ENCODE results near the gene CYP2J2. TPM values are rescaled to one million over a fixed set of nuclear protein-coding genes. Genes with fewer than 3 reads are reported as not detected.
"Not testable (repeated sequence)": the region's sequence is repeated elsewhere in the genome, so short reads cannot be mapped to it uniquely, and the experiment has no call there.

Gene CYP2J2
- total and polyA plus RNA-seq, 9 donors, result 0.12 to 1.4 (median 0.29) TPM; not detected in 3

DNA sequence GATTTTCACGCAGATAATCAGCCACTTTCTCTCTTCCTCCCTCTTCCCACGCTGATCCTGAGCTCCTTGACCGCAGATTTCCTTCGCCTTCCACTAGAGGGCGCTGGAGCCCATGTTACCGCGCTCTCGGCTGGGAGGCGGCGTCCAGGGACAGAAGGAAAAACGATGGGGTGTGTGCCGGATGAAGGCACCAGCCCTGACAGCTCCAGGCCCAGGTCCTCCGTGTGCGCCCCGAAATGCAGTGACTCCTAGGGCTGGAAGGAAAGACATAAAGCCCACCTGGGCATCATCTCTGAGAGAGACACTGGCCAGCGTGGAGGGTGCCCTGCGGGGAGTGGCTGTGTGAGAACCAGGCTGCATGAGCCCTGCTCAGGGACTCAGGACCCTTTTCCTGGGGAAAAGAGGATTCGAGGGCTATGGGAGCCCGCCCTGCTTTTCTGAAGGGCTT, 44.9 kb upstream of the CYP2J2 start:
- intact Hi-C loops (cut with DNase I), result loop anchor here in 1 of 4 donors (10.0 kb wide), 1 partner anchor 1883 kb away; no protein-coding TSS in a partner anchor
- H3K4me1 ChIP-seq (ENCODE audit: insufficient read depth), result no peaks in the 10 kb centered on the region
- peak; percentile 58 to 73 (median 70) for TF ChIP-seq CTCF (IDR thresholded peaks at IDR 0.05)
- no peak for TF ChIP-seq EP300 (IDR thresholded peaks at IDR 0.05)
- TF ChIP-seq POLR2A (IDR thresholded peaks at IDR 0.05), result no peak
- no peak overlapping the region for H3K27ac ChIP-seq
- H3K4me3 ChIP-seq, result no peak overlapping the region
- no peaks in the 10 kb centered on the region for H3K9me3 ChIP-seq
- peak; percentile 42 to 76 (median 73) for DNase-seq
- H3K27me3 ChIP-seq, result no peaks in the 10 kb centered on the region
- no peaks in the 10 kb centered on the region for H3K36me3 ChIP-seq
- WGBS, 3 donors, result 10 to 12% (median 12%) methylated on average over 19 of the region's 19 CpGs

DNA sequence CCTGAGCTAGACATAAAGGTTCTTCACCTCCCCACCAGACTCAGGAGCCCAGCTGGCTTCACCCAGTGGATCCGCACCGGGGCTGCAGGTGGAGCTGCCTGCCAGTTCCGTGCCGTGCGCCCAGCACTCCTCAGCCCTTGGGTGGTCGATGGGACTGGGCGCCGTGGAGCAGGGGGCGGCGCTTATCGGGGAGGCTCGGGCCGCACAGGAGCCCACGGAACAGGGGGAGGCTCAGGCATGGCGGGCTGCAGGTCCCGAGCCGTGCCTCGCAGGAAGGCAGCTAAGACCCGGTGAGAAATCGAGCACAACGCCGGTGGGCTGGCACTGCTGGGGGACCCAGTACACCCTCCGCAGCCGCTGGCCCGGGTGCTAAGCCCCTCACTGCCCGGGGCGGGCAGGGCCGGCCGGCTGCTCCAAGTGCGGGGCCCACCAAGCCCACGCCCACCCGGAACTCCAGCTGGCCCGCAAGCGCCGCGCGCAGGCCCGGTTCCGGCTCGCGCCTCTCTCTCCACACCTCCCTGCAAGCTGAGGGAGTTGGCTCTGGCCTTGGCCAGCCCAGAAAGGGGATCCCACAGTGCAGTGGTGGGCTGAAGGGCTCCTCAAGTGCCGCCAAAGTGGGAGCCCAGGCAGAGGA, 43.1 kb upstream of the CYP2J2 start:
- H3K9me3 ChIP-seq; H3K36me3 ChIP-seq; H3K4me1 ChIP-seq (ENCODE audit: insufficient read depth); DNase-seq; H3K27ac ChIP-seq; H3K27me3 ChIP-seq; H3K4me3 ChIP-seq: not testable (repeated sequence)
- intact Hi-C loops (cut with DNase I), result loop anchor here in 1 of 4 donors (10.0 kb wide), 1 partner anchor 1885 kb away; no protein-coding TSS in a partner anchor
- WGBS, 3 donors, result 95 to 97% (median 97%) methylated on average over 37 to 42 of the region's 42 CpGs

DNA sequence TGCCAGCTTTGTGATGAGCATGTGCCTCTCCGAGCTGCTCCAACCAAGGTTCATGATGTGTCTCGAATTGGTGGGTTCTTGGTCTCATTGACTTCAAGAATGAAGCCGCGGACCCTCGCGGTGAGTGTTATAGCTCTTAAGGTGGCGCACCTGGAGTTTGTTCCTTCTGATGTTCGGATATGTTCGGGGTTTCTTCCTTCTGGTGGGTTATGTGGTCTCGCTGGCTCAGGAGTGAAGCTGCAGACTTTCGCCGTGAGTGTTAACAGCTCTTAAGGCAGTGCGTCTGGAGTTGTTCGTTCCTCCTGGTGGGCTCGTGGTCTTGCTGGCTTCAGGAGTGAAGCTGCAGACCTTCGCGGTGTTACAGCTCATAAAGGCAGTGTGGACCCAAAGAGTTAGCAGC, 42.2 kb upstream of the CYP2J2 start:
- H3K9me3 ChIP-seq; H3K4me1 ChIP-seq (ENCODE audit: insufficient read depth); H3K4me3 ChIP-seq; H3K27me3 ChIP-seq; DNase-seq; H3K36me3 ChIP-seq; intact Hi-C loops (cut with DNase I); H3K27ac ChIP-seq: not testable (repeated sequence)
- 87 to 94% (median 93%) methylated on average over 17 of the region's 17 CpGs for WGBS, 3 donors

DNA sequence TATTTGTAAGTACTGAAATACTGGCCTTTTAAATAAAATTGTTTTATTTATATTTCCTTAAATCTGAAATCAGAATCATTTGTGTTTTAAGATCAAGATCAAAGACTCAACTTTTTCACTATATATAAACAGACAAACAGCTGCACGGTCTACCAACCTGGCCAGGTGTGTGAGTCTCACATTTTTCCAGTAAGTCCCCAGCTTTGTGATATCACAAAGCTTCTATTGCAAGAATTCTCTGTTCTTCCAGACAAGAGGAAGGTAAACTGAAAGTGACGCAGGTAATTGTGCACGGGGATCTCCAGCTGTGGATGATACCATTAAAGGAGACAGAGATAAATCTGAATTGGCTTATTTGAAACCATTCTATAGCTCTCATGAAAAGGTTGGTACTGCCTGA, 41.2 kb upstream of the CYP2J2 start:
- H3K36me3 ChIP-seq, result no peaks in the 10 kb centered on the region

GRCh38 chr1:59967141-59967697, 40.6 kb upstream of the CYP2J2 start:
- no peaks in the 10 kb centered on the region for H3K36me3 ChIP-seq
- no peak for DNase-seq
- no peaks in the 10 kb centered on the region for H3K4me1 ChIP-seq (ENCODE audit: insufficient read depth)
- WGBS, 3 donors, result 23 to 34% (median 28%) methylated on average over 6 of the region's 6 CpGs
- no peak overlapping the region for H3K27ac ChIP-seq
- TF ChIP-seq EP300 (IDR thresholded peaks at IDR 0.05), result no peak
- TF ChIP-seq CTCF (IDR thresholded peaks at IDR 0.05), result no peak
- TF ChIP-seq POLR2A (IDR thresholded peaks at IDR 0.05), result no peak
- H3K27me3 ChIP-seq, result no peaks in the 10 kb centered on the region
- intact Hi-C loops (cut with DNase I), result no loop called here
- H3K4me3 ChIP-seq, result no peak overlapping the region
- no peaks in the 10 kb centered on the region for H3K9me3 ChIP-seq

More for the DNA sequence above, 41.2 kb upstream of the CYP2J2 start:
- no peak for DNase-seq
- no peak overlapping the region for H3K4me3 ChIP-seq
- TF ChIP-seq POLR2A (IDR thresholded peaks at IDR 0.05), result no peak
- TF ChIP-seq EP300 (IDR thresholded peaks at IDR 0.05), result no peak
- TF ChIP-seq CTCF (IDR thresholded peaks at IDR 0.05), result no peak
- H3K4me1 ChIP-seq (ENCODE audit: insufficient read depth), result no peaks in the 10 kb centered on the region
- intact Hi-C loops (cut with DNase I), result no loop called here
- no peaks in the 10 kb centered on the region for H3K9me3 ChIP-seq
- H3K27me3 ChIP-seq, result no peaks in the 10 kb centered on the region
- H3K27ac ChIP-seq, result no peak overlapping the region
- WGBS, 3 donors, result 83 to 88% (median 87%) methylated on average over 3 of the region's 3 CpGs

Measured in ovary (tissue), 9 donors.